Neuronal stem cell (in vitro differentiated cells): ENCODE results near the gene RHOBTB3.
A peak's percentile ranks its signal among the peaks of the same experiment; 100 is the strongest.

Experiments
- DNase-seq: peaks from one replicate; pipeline ENCODE4 v3.0.0-alpha.2; 2013; ENCODE audit warnings: low spot score
- H2AFZ ChIP-seq: one replicate; pipeline ENCODE4 v1.6.1; 2013; ENCODE audit warnings: mild to moderate bottlenecking, low read length, inconsistent platforms
- H2AK5ac ChIP-seq: 2 replicates; pipeline ENCODE4 v1.6.1; 2013; ENCODE audit warnings: low read depth, mild to moderate bottlenecking, inconsistent platforms, low read length, moderate library complexity, mixed read lengths
- H2BK120ac ChIP-seq: 2 replicates; pipeline ENCODE4 v1.6.1; 2013; ENCODE audit warnings: low read depth, mild to moderate bottlenecking, inconsistent platforms, low read length, moderate library complexity, mixed read lengths
- H2BK12ac ChIP-seq: one replicate; pipeline ENCODE4 v1.6.1; 2013; ENCODE audit warnings: low read length, inconsistent platforms
- H2BK15ac ChIP-seq: 2 replicates; pipeline ENCODE4 v1.6.1; 2013; ENCODE audit warnings: mild to moderate bottlenecking, low read length, inconsistent platforms, mixed read lengths
- H2BK5ac ChIP-seq: one replicate; pipeline ENCODE4 v1.6.1; 2013; ENCODE audit warnings: inconsistent platforms, mild to moderate bottlenecking, low read length, moderate library complexity
- H3K14ac ChIP-seq: one replicate; pipeline ENCODE4 v1.6.1; 2013; ENCODE audit warnings: low read length, inconsistent platforms
- H3K18ac ChIP-seq: 2 replicates; pipeline ENCODE4 v1.6.1; 2013; ENCODE audit warnings: low read length, inconsistent platforms
- H3K23ac ChIP-seq: 2 replicates; pipeline ENCODE4 v1.6.1; 2013; ENCODE audit warnings: low read depth, mild to moderate bottlenecking, mixed read lengths, low read length, inconsistent platforms; ENCODE audit not compliant: poor library complexity
- H3K27ac ChIP-seq: replicated peaks from 3 replicates; pipeline ENCODE4 v1.5.1; 2013; ENCODE audit warnings: low read length, inconsistent platforms
- H3K27me3 ChIP-seq, 3 experiments: 2 replicates each; pipeline ENCODE4 v1.6.1; 2013; ENCODE audit warnings: low read length in 3 of 3, mild to moderate bottlenecking in 2 of 3, inconsistent platforms in 1 of 3, low read depth in 1 of 3, mixed read lengths in 1 of 3, moderate library complexity in 1 of 3; ENCODE audit not compliant: control insufficient read depth in 3 of 3, insufficient read depth in 3 of 3
- H3K36me3 ChIP-seq, 2 donors: replicated peaks in 1 of 2; 2 replicates each; pipeline ENCODE4 v1.6.1; 2013; ENCODE audit warnings: low read length in 2 of 2; ENCODE audit not compliant: control insufficient read depth in 2 of 2, insufficient read depth in 2 of 2
- H3K4ac ChIP-seq: 2 replicates; pipeline ENCODE4 v1.6.1; 2013; ENCODE audit warnings: inconsistent platforms, mild to moderate bottlenecking, low read length, moderate library complexity
- H3K4me1 ChIP-seq, 2 donors: 1 replicate in 1 of 2; 2 replicates in 1 of 2; pipeline ENCODE4 v1.6.1; 2013; ENCODE audit warnings: low read length in 2 of 2, low read depth in 1 of 2; ENCODE audit not compliant: control insufficient read depth in 2 of 2, insufficient read depth in 1 of 2
- H3K4me2 ChIP-seq: one replicate; pipeline ENCODE4 v1.6.1; 2013; ENCODE audit warnings: mild to moderate bottlenecking, low read length, inconsistent platforms; ENCODE audit not compliant: insufficient read depth, poor library complexity, severe bottlenecking
- H3K4me3 ChIP-seq, 2 donors: 2 replicates each; pipeline ENCODE4 v1.5.1; 2013; ENCODE audit warnings: low read length in 2 of 2, mild to moderate bottlenecking in 2 of 2, inconsistent platforms in 1 of 2, moderate library complexity in 1 of 2
- H3K79me1 ChIP-seq: one replicate; pipeline ENCODE4 v1.6.1; 2013; ENCODE audit warnings: low read depth, mild to moderate bottlenecking, inconsistent platforms, low read length, moderate library complexity
- H3K9ac ChIP-seq: one replicate; pipeline ENCODE4 v1.6.1; 2013; ENCODE audit warnings: mild to moderate bottlenecking, low read depth, low read length, inconsistent platforms; ENCODE audit not compliant: poor library complexity
- H3K9me3 ChIP-seq, 2 donors: replicated peaks in 1 of 2; 2 replicates each; pipeline versions ENCODE3 to v1.6.1; 2013; ENCODE audit warnings: low read length in 2 of 2, mild to moderate bottlenecking in 2 of 2, inconsistent platforms in 1 of 2, low read depth in 1 of 2, mixed read lengths in 1 of 2, moderate library complexity in 1 of 2; ENCODE audit not compliant: control insufficient read depth in 2 of 2, insufficient read depth in 1 of 2
- H4K8ac ChIP-seq: one replicate; pipeline ENCODE4 v1.6.1; 2013; ENCODE audit warnings: low read depth, mild to moderate bottlenecking, inconsistent platforms, low read length, moderate library complexity
- H4K91ac ChIP-seq: one replicate; pipeline ENCODE4 v1.6.1; 2013; ENCODE audit warnings: low read length, low read depth, mild to moderate bottlenecking, inconsistent platforms; ENCODE audit not compliant: poor library complexity
- WGBS, 2 donors: extraction: QIAGEN DNeasy Blood & Tissue Kit; methylation state at CpG; one replicate each; pipeline ENCODE4 v1.1.7; 2013; ENCODE audit warnings: missing lambda C conversion rate in 2 of 2, mixed read lengths in 1 of 2; ENCODE audit not compliant: insufficient read length in 2 of 2, insufficient replicate concordance in 1 of 2; ENCODE audit errors: extremely low coverage in 2 of 2; 5-methylcytosine and 5-hydroxymethylcytosine counted together

The RHOBTB3 gene

GRCh38 chr5:95778713-95779436 lies 47.7 kb downstream of the RHOBTB3 start:
- no peak overlapping the region for H2BK120ac ChIP-seq
- no peak overlapping the region for H3K4me2 ChIP-seq
- no peak overlapping the region for H3K27ac ChIP-seq
- H3K18ac ChIP-seq: no peak overlapping the region
- H3K36me3 ChIP-seq: peaks cover 0 to 87% of the 10 kb centered on the region in 2 donors
- H3K9ac ChIP-seq: no peak overlapping the region
- H4K91ac ChIP-seq: no peak overlapping the region
- no peak overlapping the region for H2AFZ ChIP-seq
- no peaks in the 10 kb centered on the region for H3K9me3 ChIP-seq
- H2AK5ac ChIP-seq: no peak overlapping the region
- WGBS, 2 donors: no CpG with 5 or more reads among the region's 7 CpGs
- no peak overlapping the region for H3K4ac ChIP-seq
- H3K4me3 ChIP-seq: no peak overlapping the region
- DNase-seq: no peak
- no peak overlapping the region for H2BK15ac ChIP-seq
- no peak overlapping the region for H3K23ac ChIP-seq
- H2BK12ac ChIP-seq: no peak overlapping the region
- peaks cover 2 to 3% of the 10 kb centered on the region in 2 donors for H3K4me1 ChIP-seq
- no peak overlapping the region for H4K8ac ChIP-seq
- no peak overlapping the region for H2BK5ac ChIP-seq
- H3K79me1 ChIP-seq: no peaks in the 10 kb centered on the region
- no peaks in the 10 kb centered on the region for H3K27me3 ChIP-seq
- H3K14ac ChIP-seq: no peak overlapping the region

DNA sequence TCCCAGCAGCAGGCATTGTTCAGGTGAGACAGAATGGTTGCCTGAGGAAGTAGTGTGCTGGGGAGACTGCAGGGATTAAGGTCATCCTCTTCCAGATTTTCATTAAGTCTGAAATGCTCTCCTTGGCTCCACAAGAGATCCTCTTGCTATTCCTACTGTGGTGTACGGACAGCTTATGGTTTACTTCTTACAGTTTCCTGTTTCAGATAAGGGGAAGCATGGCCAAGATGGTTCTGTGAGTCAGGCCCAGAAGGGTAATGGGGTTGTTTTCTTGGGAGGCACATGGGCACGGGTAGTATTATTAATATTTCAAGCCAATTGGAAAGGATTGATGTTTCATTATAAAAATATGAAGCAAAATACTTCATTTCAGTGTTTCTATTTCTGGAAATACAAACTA lies 48.5 kb downstream of the RHOBTB3 start:
- H2BK5ac ChIP-seq: no peak overlapping the region
- no CpG with 5 or more reads among the region's 2 CpGs for WGBS, 2 donors
- no peak overlapping the region for H2BK15ac ChIP-seq

GRCh38 chr5:95780597-95780996 lies 49.5 kb downstream of the RHOBTB3 start:
- Histone ChIP-seq H4K91ac (no peak overlapping the region), H2BK15ac (no peak overlapping the region), H3K18ac (no peak overlapping the region), H3K27me3 (no peaks in the 10 kb centered on the region), H3K4me2 (no peak overlapping the region), H4K8ac (no peak overlapping the region), H3K9ac (no peak overlapping the region), H2BK5ac (no peak overlapping the region), H3K9me3 (no peaks in the 10 kb centered on the region), H3K36me3 (peaks cover 0 to 90% of the 10 kb centered on the region in 2 donors), H3K27ac (no peak overlapping the region), H2AFZ (no peak overlapping the region), H3K4me1 (peaks cover 2 to 3% of the 10 kb centered on the region in 2 donors), H3K23ac (no peak overlapping the region), H3K79me1 (no peaks in the 10 kb centered on the region), H3K14ac (no peak overlapping the region), H2AK5ac (no peak overlapping the region), H3K4me3 (no peak overlapping the region), H3K4ac (no peak overlapping the region), H2BK120ac (no peak overlapping the region), H2BK12ac (no peak overlapping the region)
- WGBS, 2 donors: no CpG with 5 or more reads among the region's 7 CpGs
- no peak for DNase-seq

More for the DNA sequence above, 48.5 kb downstream of the RHOBTB3 start:
- no peak overlapping the region for H3K27ac ChIP-seq
- no peak overlapping the region for H3K23ac ChIP-seq
- no peak overlapping the region for H3K4ac ChIP-seq
- no peaks in the 10 kb centered on the region for H3K79me1 ChIP-seq
- peaks cover 0 to 87% of the 10 kb centered on the region in 2 donors for H3K36me3 ChIP-seq
- no peak overlapping the region for H4K8ac ChIP-seq
- H3K14ac ChIP-seq: no peak overlapping the region
- no peaks in the 10 kb centered on the region for H3K27me3 ChIP-seq
- no peak for DNase-seq
- no peak overlapping the region for H2AFZ ChIP-seq
- no peak overlapping the region for H3K4me3 ChIP-seq
- no peak overlapping the region for H3K18ac ChIP-seq
- peaks cover 2 to 3% of the 10 kb centered on the region in 2 donors for H3K4me1 ChIP-seq
- no peak overlapping the region for H2AK5ac ChIP-seq
- no peak overlapping the region for H3K9ac ChIP-seq
- no peak overlapping the region for H2BK12ac ChIP-seq
- no peaks in the 10 kb centered on the region for H3K9me3 ChIP-seq
- H2BK120ac ChIP-seq: no peak overlapping the region
- H3K4me2 ChIP-seq: no peak overlapping the region
- H4K91ac ChIP-seq: no peak overlapping the region

DNA sequence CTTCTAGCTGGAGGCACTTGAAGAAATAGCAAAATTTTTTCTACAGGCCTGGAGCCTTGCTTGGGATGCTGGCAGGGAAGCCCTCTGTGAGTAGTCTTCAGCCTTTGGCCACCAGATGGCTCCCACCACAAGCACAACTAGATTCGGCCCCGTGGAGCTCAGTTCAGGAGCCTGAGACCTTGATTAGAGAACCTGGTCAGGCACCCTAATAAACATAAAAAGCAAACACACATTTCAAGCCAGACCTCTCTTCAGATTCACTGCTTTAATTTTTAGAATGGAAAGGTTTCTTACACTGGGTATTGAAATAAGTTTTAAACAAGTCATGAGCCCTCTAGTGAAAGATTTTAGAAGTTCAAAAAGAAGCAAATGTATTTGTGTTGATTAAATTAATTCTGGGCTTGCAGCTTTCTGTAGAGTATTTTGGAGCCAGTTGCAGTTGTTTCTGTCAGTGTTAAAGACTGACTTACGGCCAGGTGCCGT lies 50.0 kb downstream of the RHOBTB3 start:
- Histone ChIP-seq H4K91ac (no peak overlapping the region), H2BK5ac (no peak overlapping the region), H3K4me1 (peaks cover 2 to 3% of the 10 kb centered on the region in 2 donors), H3K4ac (no peak overlapping the region), H3K79me1 (no peaks in the 10 kb centered on the region), H3K36me3 (peaks cover 0 to 92% of the 10 kb centered on the region in 2 donors), H3K9ac (no peak overlapping the region), H2AK5ac (no peak overlapping the region), H3K27ac (no peak overlapping the region), H3K9me3 (no peaks in the 10 kb centered on the region), H3K4me3 (no peak overlapping the region), H2BK15ac (no peak overlapping the region), H2AFZ (no peak overlapping the region), H3K23ac (no peak overlapping the region), H3K18ac (no peak overlapping the region), H2BK120ac (no peak overlapping the region), H3K14ac (no peak overlapping the region), H2BK12ac (no peak overlapping the region), H4K8ac (no peak overlapping the region), H3K4me2 (no peak overlapping the region), H3K27me3 (no peaks in the 10 kb centered on the region)
- no CpG with 5 or more reads among the region's 4 CpGs for WGBS, 2 donors
- peak; percentile 54 for DNase-seq
